PC-9 (cell line): ENCODE measurements around the gene COPB1.

Experiments
- CTCF ChIP-seq: fragments of 200-600 bp; sonication (generic); conservative IDR thresholded peaks from 2 replicates; pipeline ENCODE4 v1.6.1; 2017; ENCODE audit warnings: mixed run types, antibody characterized with exemption, mild to moderate bottlenecking, moderate library complexity
- EZH2 ChIP-seq: fragments of 200-600 bp; sonication (generic); IDR thresholded peaks from 2 replicates; pipeline ENCODE4 v1.8.0; 2017; ENCODE audit warnings: antibody characterized with exemption, low read depth

GRCh38 chr11:14443638-14444037 is 56.0 kb downstream of the COPB1 start:
- TF ChIP-seq CTCF (no peak), EZH2 (no peak)
